Activated T-cell treated with anti-CD3 and anti-CD28 coated beads, Interleukin-2, amount 50 U/mL, for 4 hours (primary cell): ENCODE measurements around the gene FMNL3. TPM values are rescaled to one million over a fixed set of nuclear protein-coding genes. Genes with fewer than 3 reads are reported as not detected.
"Not testable (repeated sequence)": the region's sequence is repeated elsewhere in the genome, so short reads cannot be mapped to it uniquely, and the experiment has no call there.

ENCODE experiments used
- ATAC-seq, 2 donors: fragments of 200-7000 bp; cut with Tn5 transposase; one replicate each; pipeline ENCODE4 v1.10.0; 2021
- DNase-seq: peaks from one replicate; pipeline ENCODE4 v3.0.0-alpha.2; 2020
- H3K27me3 Mint-ChIP-seq: one replicate; pipeline ENCODE4 v1.8.0; 2021; ENCODE audit warnings: low read depth, mixed read lengths
- H3K36me3 Mint-ChIP-seq: one replicate; pipeline ENCODE4 v1.8.0; 2022; ENCODE audit warnings: mixed read lengths; ENCODE audit not compliant: insufficient read depth
- H3K4me1 Mint-ChIP-seq: one replicate; pipeline ENCODE4 v1.8.0; 2021; ENCODE audit warnings: low read depth, mixed read lengths
- H3K4me3 Mint-ChIP-seq: one replicate; pipeline ENCODE4 v1.8.0; 2021; ENCODE audit warnings: mild to moderate bottlenecking, moderate library complexity, mixed read lengths
- H3K9me3 Mint-ChIP-seq: one replicate; pipeline ENCODE4 v1.8.0; 2021; ENCODE audit warnings: mixed read lengths
- total RNA-seq, 3 donors: library from RNA; stranded (reverse); gene quantifications; one replicate each; pipeline ENCODE4 v1.2.1, GENCODE V29; 2021

FMNL3 gene
- total RNA-seq, 3 donors from 2014 or later: 22.1 to 24.0 (median 23.6) TPM

GRCh38 chr12:49627752-49628360, 79.3 kb downstream of the FMNL3 start:
- no peak for DNase-seq
- ATAC-seq: no peak
- H3K4me1 Mint-ChIP-seq: peaks cover 6% of the 10 kb centered on the region
- H3K27me3 Mint-ChIP-seq: no peaks in the 10 kb centered on the region
- H3K4me3 Mint-ChIP-seq: no peak overlapping the region
- H3K9me3 Mint-ChIP-seq: no peaks in the 10 kb centered on the region
- no peaks in the 10 kb centered on the region for H3K36me3 Mint-ChIP-seq

- H3K9me3 Mint-ChIP-seq: no peaks in the 10 kb centered on the region
- H3K36me3 Mint-ChIP-seq: no peaks in the 10 kb centered on the region
- H3K4me3 Mint-ChIP-seq: no peak overlapping the region
- no peaks in the 10 kb centered on the region for H3K27me3 Mint-ChIP-seq
- no peak for ATAC-seq
- H3K4me1 Mint-ChIP-seq: peaks cover 15% of the 10 kb centered on the region
- no peak for DNase-seq
Measured at GRCh38 chr12:49626836-49627235, 80.4 kb downstream of the FMNL3 start.

GRCh38 chr12:49626169-49626835, 80.9 kb downstream of the FMNL3 start:
- ATAC-seq: peak; percentile 46 to 55
- H3K36me3 Mint-ChIP-seq: no peaks in the 10 kb centered on the region

GRCh38 chr12:49624921-49625577, 82.2 kb downstream of the FMNL3 start:
- H3K4me3 Mint-ChIP-seq: peak overlapping the region; percentile 42
- H3K9me3 Mint-ChIP-seq: no peaks in the 10 kb centered on the region
- no peak for ATAC-seq
- no peaks in the 10 kb centered on the region for H3K27me3 Mint-ChIP-seq
- peaks cover 26% of the 10 kb centered on the region for H3K4me1 Mint-ChIP-seq
- no peaks in the 10 kb centered on the region for H3K36me3 Mint-ChIP-seq
- DNase-seq: no peak

More at GRCh38 chr12:49626169-49626835, 80.9 kb downstream of the FMNL3 start:
- DNase-seq: no peak
- Mint-ChIP-seq H3K27me3 (no peaks in the 10 kb centered on the region), H3K4me3 (no peak overlapping the region), H3K9me3 (no peaks in the 10 kb centered on the region), H3K4me1 (peaks cover 20% of the 10 kb centered on the region)

GRCh38 chr12:49623142-49623904, 83.9 kb downstream of the FMNL3 start, which contains the start of gene PRPF40B:
PRPF40B (plus strand) TSS chr12:49623561; CDS start chr12:49623591, 30 bp downstream.
- no peaks in the 10 kb centered on the region for H3K9me3 Mint-ChIP-seq
- peaks cover 26% of the 10 kb centered on the region for H3K4me1 Mint-ChIP-seq
- no peaks in the 10 kb centered on the region for H3K27me3 Mint-ChIP-seq
- DNase-seq: peak; percentile 80
- no peaks in the 10 kb centered on the region for H3K36me3 Mint-ChIP-seq
- peak within 1 kb of the TSS; percentile 84 for H3K4me3 Mint-ChIP-seq
- peak; percentile 75 to 78 for ATAC-seq

GRCh38 chr12:49622501-49623141, 84.6 kb downstream of the FMNL3 start:
- no peak for DNase-seq
- H3K36me3 Mint-ChIP-seq: no peaks in the 10 kb centered on the region
- H3K9me3 Mint-ChIP-seq: no peaks in the 10 kb centered on the region
- peak overlapping the region; percentile 84 for H3K4me3 Mint-ChIP-seq
- H3K4me1 Mint-ChIP-seq: peaks cover 26% of the 10 kb centered on the region
- no peaks in the 10 kb centered on the region for H3K27me3 Mint-ChIP-seq
- peak; percentile 23 to 25 for ATAC-seq

- Mint-ChIP-seq H3K27me3 (no peaks in the 10 kb centered on the region), H3K4me3 (peak overlapping the region; percentile 84), H3K36me3 (no peaks in the 10 kb centered on the region), H3K4me1 (peaks cover 26% of the 10 kb centered on the region), H3K9me3 (no peaks in the 10 kb centered on the region)
- no peak for ATAC-seq
- DNase-seq: no peak
Measured at GRCh38 chr12:49621651-49622500, 85.3 kb downstream of the FMNL3 start.

- H3K4me3 Mint-ChIP-seq: no peak overlapping the region
- ATAC-seq (no peak), DNase-seq (no peak)
- no peaks in the 10 kb centered on the region for H3K36me3 Mint-ChIP-seq
- no peaks in the 10 kb centered on the region for H3K9me3 Mint-ChIP-seq
- peaks cover 2% of the 10 kb centered on the region for H3K27me3 Mint-ChIP-seq
- H3K4me1 Mint-ChIP-seq: peaks cover 25% of the 10 kb centered on the region
Measured at GRCh38 chr12:49619286-49619685, 87.9 kb downstream of the FMNL3 start.

- H3K9me3 Mint-ChIP-seq: no peaks in the 10 kb centered on the region
- H3K4me3 Mint-ChIP-seq: no peak overlapping the region
- peaks cover 4% of the 10 kb centered on the region for H3K27me3 Mint-ChIP-seq
- no peak for DNase-seq
- no peaks in the 10 kb centered on the region for H3K36me3 Mint-ChIP-seq
- peaks cover 21% of the 10 kb centered on the region for H3K4me1 Mint-ChIP-seq
- no peak for ATAC-seq
Measured at GRCh38 chr12:49618576-49618975, 88.6 kb downstream of the FMNL3 start.

- H3K9me3 Mint-ChIP-seq: no peaks in the 10 kb centered on the region
- no peaks in the 10 kb centered on the region for H3K36me3 Mint-ChIP-seq
- H3K4me3 Mint-ChIP-seq: no peak overlapping the region
- no peak for ATAC-seq
- peaks cover 12% of the 10 kb centered on the region for H3K27me3 Mint-ChIP-seq
- peaks cover 9% of the 10 kb centered on the region for H3K4me1 Mint-ChIP-seq
- no peak for DNase-seq
Measured at GRCh38 chr12:49616533-49617219, 90.5 kb downstream of the FMNL3 start.

- Mint-ChIP-seq H3K4me3 (no peak overlapping the region), H3K9me3 (no peaks in the 10 kb centered on the region)
Measured at GRCh38 chr12:49615725-49616124, 91.5 kb downstream of the FMNL3 start.

GRCh38 chr12:49612210-49612609, 95.0 kb downstream of the FMNL3 start:
- Mint-ChIP-seq H3K9me3 (peaks cover 3% of the 10 kb centered on the region), H3K4me3 (no peak overlapping the region), H3K4me1 (no peaks in the 10 kb centered on the region), H3K36me3 (no peaks in the 10 kb centered on the region), H3K27me3 (peaks cover 18% of the 10 kb centered on the region)
- ATAC-seq (no peak), DNase-seq (no peak)

More at GRCh38 chr12:49615725-49616124, 91.5 kb downstream of the FMNL3 start:
- Mint-ChIP-seq H3K36me3 (no peaks in the 10 kb centered on the region), H3K27me3 (peaks cover 12% of the 10 kb centered on the region), H3K4me1 (no peaks in the 10 kb centered on the region)
- DNase-seq: no peak
- ATAC-seq: no peak

GRCh38 chr12:49610785-49611184, 96.4 kb downstream of the FMNL3 start:
- H3K9me3 Mint-ChIP-seq, ATAC-seq, H3K36me3 Mint-ChIP-seq, DNase-seq, H3K4me3 Mint-ChIP-seq, H3K4me1 Mint-ChIP-seq: not testable (repeated sequence)
- peaks cover 20% of the 10 kb centered on the region for H3K27me3 Mint-ChIP-seq
